MCF 10A (cell line): ENCODE measurements around the gene RGS16. TPM values are rescaled to one million over a fixed set of nuclear protein-coding genes. Genes with fewer than 3 reads are reported as not detected.

Source experiments
- BruUV-seq: library from RNA; stranded (reverse); fragments of 400-500 nt; replicated peaks from 2 replicates; lab custom pipeline; 2021; lab: Mats Ljungman, UMichigan
- CTCF ChIA-PET: fragments of 300-600 bp; sonication (Branson Sonifier 250); formaldehyde crosslinking; extraction: SDS; loops from one replicate; lab custom pipeline; 2021; ENCODE audit warnings: antibody characterized with exemption, inconsistent platforms; lab: Yijun Ruan, JAX
- POLR2A ChIA-PET: fragments of 300-600, 350-650 bp; sonication (Branson Sonifier 250); formaldehyde crosslinking; extraction: SDS; loops from one replicate; lab custom pipeline; 2020; ENCODE audit warnings: antibody characterized with exemption, inconsistent platforms; lab: Yijun Ruan, JAX
- DNase-seq: peaks from one replicate; pipeline ENCODE4 v3.0.0-alpha.2; 2018; ENCODE audit not compliant: unreplicated experiment
- H3K27ac Mint-ChIP-seq: one replicate; pipeline ENCODE4 v1.8.0; 2022; ENCODE audit warnings: mild to moderate bottlenecking, low read depth, mixed read lengths; ENCODE audit not compliant: unreplicated experiment
- H3K27me3 Mint-ChIP-seq: one replicate; pipeline ENCODE4 v1.8.0; 2022; ENCODE audit warnings: mixed read lengths; ENCODE audit not compliant: insufficient read depth, unreplicated experiment
- H3K36me3 Mint-ChIP-seq: one replicate; pipeline ENCODE4 v1.8.0; 2022; ENCODE audit warnings: mild to moderate bottlenecking, moderate library complexity, mixed read lengths; ENCODE audit not compliant: insufficient read depth, unreplicated experiment
- H3K4me1 Mint-ChIP-seq: one replicate; pipeline ENCODE4 v1.8.0; 2022; ENCODE audit warnings: mixed read lengths; ENCODE audit not compliant: insufficient read depth, unreplicated experiment
- H3K4me3 Mint-ChIP-seq: one replicate; pipeline ENCODE4 v1.8.0; 2022; ENCODE audit warnings: mild to moderate bottlenecking, moderate library complexity, mixed read lengths; ENCODE audit not compliant: unreplicated experiment
- H3K9me3 Mint-ChIP-seq: one replicate; pipeline ENCODE4 v1.8.0; 2022; ENCODE audit warnings: mixed read lengths; ENCODE audit not compliant: unreplicated experiment
- CTCF ChIP-seq: fragments of 200-600 bp; IDR thresholded peaks from one replicate; pipeline ENCODE4 v1.8.0; 2022; ENCODE audit warnings: antibody characterized with exemption, mild to moderate bottlenecking; ENCODE audit not compliant: unreplicated experiment
- intact Hi-C: fragments of 100-400 bp; cut with micrococcal nuclease; formaldehyde crosslinking; loops from 2 replicates; pipeline ENCODE4 v1.14.1; 2022
- total RNA-seq: library from RNA; stranded (reverse); gene quantifications from 2 replicates; pipeline ENCODE4 v1.2.3, GENCODE V29; 2022

The RGS16 gene
- total RNA-seq, 1 experiment from 2014 or later: 13.7 TPM

GRCh38 chr1:182552527-182552926, 51.7 kb downstream of the RGS16 start:
- TF ChIP-seq CTCF: no peak
- H3K27ac Mint-ChIP-seq: no peak overlapping the region
- ChIA-PET CTCF (interaction anchor here (0.6 kb wide), 1 partner anchor 625 kb away, joined by 4 read pairs; no protein-coding TSS in a partner anchor), POLR2A (interaction anchor here (0.6 to 1.3 kb wide), 4 partner anchors 14 to 230 kb away, joined by 3 to 4 read pairs (median 3); no protein-coding TSS in a partner anchor)
- intact Hi-C loops: no loop called here
- no peak for DNase-seq
- H3K9me3 Mint-ChIP-seq: peaks cover 9% of the 10 kb centered on the region
- no TSS peak for BruUV-seq
- H3K4me1 Mint-ChIP-seq: no peaks in the 10 kb centered on the region
- no peaks in the 10 kb centered on the region for H3K36me3 Mint-ChIP-seq
- H3K27me3 Mint-ChIP-seq: no peaks in the 10 kb centered on the region
- H3K4me3 Mint-ChIP-seq: no peak overlapping the region

- Mint-ChIP-seq H3K4me3 (no peak overlapping the region), H3K4me1 (no peaks in the 10 kb centered on the region), H3K36me3 (no peaks in the 10 kb centered on the region), H3K9me3 (peaks cover 9% of the 10 kb centered on the region), H3K27me3 (no peaks in the 10 kb centered on the region), H3K27ac (no peak overlapping the region)
- DNase-seq: no peak
- BruUV-seq: no TSS peak
- ChIA-PET CTCF (no interaction called here), POLR2A (interaction anchor here (1.0 kb wide), 2 partner anchors 26 to 122 kb away, joined by 3 to 4 read pairs; no protein-coding TSS in a partner anchor)
- TF ChIP-seq CTCF: no peak
- intact Hi-C loops: no loop called here
These were observed 54.4 kb downstream of the RGS16 start for GRCh38 chr1:182549811-182550210.

- Mint-ChIP-seq H3K27ac (no peak overlapping the region), H3K36me3 (no peaks in the 10 kb centered on the region), H3K27me3 (peaks cover 4% of the 10 kb centered on the region), H3K4me3 (no peak overlapping the region), H3K4me1 (no peaks in the 10 kb centered on the region), H3K9me3 (peaks cover 9% of the 10 kb centered on the region)
- intact Hi-C loops: no loop called here
- POLR2A ChIA-PET: interaction anchor here (0.7 to 1.0 kb wide), 4 partner anchors 18 to 232 kb away, joined by 3 to 4 read pairs (median 3); no protein-coding TSS in a partner anchor
- BruUV-seq: no TSS peak
- CTCF ChIA-PET: interaction anchor here (0.8 kb wide), 1 partner anchor 131 kb away, joined by 3 read pairs; no protein-coding TSS in a partner anchor
- no peak for TF ChIP-seq CTCF
- no peak for DNase-seq
These were observed 54.8 kb downstream of the RGS16 start for GRCh38 chr1:182549346-182549745.

Other genes starting within 250 kb of the RGS16 start
- 240 and 437 TPM in 2 replicates for gene GLUL, start 212.6 kb downstream of the RGS16 start, total RNA-seq
- not detected in 2 replicates for gene TEDDM1, start 203.7 kb downstream of the RGS16 start, total RNA-seq
- not detected in 2 replicates for gene RGSL1, start 154.2 kb downstream of the RGS16 start, total RNA-seq
- 4.2 and 8.0 TPM in 2 replicates for gene RNASEL, start 15.1 kb downstream of the RGS16 start, total RNA-seq
- gene RGS8, start 80.2 kb upstream of the RGS16 start, total RNA-seq: not detected in 2 replicates
- gene NPL, start 185.4 kb upstream of the RGS16 start, total RNA-seq: 4.5 and 6.2 TPM in 2 replicates
- gene DHX9, start 235.0 kb upstream of the RGS16 start, total RNA-seq: 105 and 107 TPM in 2 replicates